GM21717 (cell line): ENCODE measurements around the gene EML3.
"Not testable (repeated sequence)": the region's sequence is repeated elsewhere in the genome, so short reads cannot be mapped to it uniquely, and the experiment has no call there.

Experiments used
- ATAC-seq: cut with Tn5 transposase; IDR thresholded peaks from one replicate; pipeline ENCODE4 v1.9.1; 2021; ENCODE audit warnings: mild to moderate bottlenecking, moderate library complexity; ENCODE audit not compliant: unreplicated experiment

Gene EML3

DNA sequence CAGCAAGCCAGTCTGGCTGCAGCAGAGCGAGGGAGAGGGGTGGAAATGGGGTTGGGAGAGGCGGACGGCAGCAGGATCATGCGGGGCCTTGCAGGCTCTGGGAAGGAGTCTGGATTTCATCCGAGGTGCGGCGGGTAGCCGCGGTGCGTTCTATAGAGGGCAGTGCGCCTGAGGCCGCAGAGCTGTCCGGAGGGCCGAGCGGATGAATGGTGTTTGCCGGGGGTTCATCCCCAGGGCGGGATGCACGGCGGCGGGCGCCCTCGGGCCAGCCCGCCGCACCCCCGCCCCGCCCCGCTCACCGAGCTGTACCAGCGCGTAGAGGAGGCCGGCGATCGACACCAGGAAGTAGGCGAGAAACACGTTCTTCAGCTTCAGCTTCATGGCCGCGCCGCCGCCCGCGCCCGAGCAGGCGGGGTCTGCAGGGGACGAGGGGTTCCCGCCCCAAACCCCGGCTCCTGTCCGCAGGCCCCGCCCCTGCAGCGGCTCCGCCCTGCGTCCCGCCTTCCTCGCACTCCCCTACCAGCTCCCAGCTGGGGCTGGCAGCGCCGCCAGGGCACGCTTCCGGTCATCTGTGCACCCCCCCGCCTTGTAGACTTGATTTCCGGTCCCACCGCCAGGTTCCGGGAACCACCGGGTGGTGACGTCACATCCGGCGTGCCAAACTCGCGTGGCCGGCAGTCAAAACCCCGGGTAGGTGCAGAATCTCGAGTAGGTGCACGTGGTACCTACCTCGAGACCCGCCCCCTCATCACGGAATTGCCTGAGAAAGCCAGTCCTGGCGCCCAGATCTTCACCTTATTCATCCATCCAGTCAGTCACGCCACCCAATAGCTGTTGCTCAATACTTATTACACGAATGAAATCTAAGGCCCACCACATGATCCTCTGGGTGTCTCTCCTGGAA is 9.2 kb upstream of the EML3 start, which contains the start of gene B3GAT3:
Gene B3GAT3 (minus strand): TSS at position 420 of the 904 bp plus-strand sequence. CDS start 39 bp downstream, at position 381.
- ATAC-seq: peak; percentile 83

DNA sequence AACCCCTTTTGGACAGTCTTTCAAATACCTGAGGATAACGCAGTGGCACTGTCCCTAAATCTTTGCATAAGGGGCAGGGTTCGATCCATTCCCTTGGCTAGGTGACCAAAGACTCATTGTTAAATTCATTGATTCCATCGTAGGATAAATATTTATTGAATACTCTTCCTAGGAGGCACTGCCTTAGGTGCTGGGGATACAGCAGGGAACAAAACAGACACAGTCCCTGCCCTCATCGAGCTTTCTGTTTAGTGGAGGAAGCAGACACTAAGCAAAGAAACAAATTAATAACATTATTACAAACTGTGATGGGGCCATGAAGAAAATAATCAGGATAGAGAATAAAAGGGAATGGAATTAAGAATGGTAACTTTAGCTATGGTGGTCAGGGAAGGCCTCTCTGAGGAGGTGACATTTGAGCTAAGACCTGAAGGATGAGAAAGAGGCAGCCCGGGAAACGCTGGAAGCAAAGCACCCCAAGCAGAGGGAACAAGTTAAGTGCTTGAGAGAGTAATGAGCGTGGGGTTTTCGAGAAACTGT is 8.5 kb upstream of the EML3 start:
- no peak for ATAC-seq

DNA sequence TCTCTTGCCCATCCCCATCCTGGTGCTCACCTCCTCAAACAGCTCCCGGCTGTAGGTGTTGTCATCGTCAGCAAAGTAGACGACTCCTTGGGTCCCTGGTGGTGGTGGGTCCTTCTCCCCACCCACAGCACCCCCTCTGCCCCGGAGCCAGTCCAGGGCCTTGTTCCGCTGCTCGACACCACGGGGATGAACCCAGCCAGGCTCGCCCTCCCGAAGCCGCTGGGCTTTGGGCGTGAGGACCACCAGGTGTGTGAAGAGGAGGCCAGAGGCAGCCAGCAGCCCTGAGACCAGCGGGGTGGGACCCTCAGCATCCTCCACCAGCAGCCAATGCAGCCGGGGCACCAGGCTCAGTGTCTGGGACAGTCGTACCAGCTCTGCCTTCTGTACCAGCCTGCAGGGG is 4.4 kb upstream of the EML3 start:
- not testable (repeated sequence) for ATAC-seq

DNA sequence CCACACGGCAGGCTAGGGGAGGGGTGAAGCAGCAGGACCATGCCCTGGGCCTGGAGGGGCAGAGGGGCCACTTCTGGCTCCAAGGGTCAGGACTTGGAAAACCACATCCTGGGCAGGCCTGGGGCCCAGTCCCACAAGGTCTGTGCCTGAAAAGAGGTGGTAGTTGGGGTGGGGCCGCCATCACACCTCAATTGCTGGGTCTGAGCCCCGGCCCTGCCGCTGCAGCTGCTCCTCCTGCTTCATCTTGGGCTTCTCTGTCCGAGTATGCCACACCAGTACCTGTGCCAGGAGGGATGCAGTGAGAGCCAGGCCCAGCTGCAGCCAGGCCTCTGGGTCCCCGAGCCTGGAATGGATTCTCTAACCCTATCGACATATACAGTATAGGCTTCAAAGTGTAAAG is 2.9 kb upstream of the EML3 start:
- ATAC-seq: no peak

DNA sequence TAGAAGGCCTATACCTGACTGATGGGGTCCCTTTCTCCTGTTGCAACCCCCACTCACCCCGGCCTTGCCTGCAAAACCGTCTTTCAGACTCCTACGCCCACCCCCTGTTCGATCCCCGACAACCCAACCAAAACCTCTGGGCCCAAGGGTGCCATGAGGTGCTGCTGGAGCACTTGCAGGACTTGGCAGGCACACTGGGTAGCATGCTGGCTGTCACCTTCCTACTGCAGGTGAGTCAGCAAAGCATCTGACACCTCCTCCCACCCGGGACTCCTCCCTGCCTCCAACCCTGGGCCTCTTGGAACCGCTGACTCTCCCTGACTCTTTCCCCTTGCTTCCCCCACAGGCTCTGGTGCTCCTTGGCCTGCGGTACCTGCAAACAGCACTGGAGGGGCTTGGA is 1.7 kb upstream of the EML3 start:
- no peak for ATAC-seq

DNA sequence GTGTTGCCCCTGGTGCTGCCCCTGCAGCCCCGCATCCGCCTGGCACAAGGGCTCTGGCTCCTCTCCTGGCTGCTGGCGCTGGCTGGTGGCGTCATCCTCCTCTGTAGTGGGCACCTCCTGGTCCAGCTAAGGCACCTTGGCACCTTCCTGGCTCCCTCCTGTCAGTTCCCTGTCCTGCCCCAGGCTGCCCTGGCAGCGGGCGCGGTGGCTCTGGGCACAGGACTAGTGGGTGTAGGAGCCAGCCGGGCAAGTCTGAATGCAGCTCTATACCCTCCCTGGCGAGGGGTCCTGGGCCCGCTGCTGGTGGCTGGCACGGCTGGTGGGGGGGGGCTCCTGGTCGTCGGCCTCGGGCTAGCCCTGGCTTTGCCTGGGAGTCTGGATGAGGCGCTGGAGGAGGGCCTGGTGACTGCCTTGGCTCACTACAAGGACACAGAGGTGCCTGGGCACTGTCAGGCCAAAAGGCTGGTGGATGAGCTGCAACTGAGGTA is 760 bp upstream of the EML3 start:
- ATAC-seq: no peak

DNA sequence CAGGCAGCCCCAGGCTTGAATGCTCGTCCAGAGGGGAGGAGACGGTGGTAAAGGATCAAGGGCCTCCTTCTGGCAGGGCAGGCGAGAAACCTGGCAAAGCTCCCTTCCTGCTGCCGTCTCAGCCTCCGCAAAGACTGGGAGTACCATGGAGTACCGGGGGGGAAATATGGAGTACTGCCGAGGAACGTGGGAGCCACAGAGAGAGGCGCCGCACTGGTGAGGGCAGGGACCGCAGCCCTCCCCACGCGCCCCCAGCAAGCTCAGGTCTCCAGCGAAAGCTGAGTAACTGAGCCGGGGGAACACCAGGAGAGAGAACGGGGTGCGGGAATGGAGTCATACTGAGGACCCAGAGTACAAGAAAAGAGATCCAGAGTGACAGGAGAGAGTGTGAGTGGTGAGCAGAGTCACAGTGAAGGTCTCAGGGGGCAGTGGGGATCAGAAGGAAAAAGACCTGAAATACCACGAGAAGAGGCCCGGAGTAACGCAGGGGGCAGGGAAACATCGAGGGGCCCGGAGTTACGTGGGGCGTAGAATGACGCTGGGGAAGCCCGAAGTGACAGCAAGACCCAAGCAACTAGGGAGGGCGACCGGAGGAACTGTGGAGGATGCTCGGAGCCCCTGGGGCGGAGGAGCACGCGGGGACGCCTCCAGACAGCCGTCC is 740 bp downstream of the EML3 start:
- peak; percentile 13 for ATAC-seq

DNA sequence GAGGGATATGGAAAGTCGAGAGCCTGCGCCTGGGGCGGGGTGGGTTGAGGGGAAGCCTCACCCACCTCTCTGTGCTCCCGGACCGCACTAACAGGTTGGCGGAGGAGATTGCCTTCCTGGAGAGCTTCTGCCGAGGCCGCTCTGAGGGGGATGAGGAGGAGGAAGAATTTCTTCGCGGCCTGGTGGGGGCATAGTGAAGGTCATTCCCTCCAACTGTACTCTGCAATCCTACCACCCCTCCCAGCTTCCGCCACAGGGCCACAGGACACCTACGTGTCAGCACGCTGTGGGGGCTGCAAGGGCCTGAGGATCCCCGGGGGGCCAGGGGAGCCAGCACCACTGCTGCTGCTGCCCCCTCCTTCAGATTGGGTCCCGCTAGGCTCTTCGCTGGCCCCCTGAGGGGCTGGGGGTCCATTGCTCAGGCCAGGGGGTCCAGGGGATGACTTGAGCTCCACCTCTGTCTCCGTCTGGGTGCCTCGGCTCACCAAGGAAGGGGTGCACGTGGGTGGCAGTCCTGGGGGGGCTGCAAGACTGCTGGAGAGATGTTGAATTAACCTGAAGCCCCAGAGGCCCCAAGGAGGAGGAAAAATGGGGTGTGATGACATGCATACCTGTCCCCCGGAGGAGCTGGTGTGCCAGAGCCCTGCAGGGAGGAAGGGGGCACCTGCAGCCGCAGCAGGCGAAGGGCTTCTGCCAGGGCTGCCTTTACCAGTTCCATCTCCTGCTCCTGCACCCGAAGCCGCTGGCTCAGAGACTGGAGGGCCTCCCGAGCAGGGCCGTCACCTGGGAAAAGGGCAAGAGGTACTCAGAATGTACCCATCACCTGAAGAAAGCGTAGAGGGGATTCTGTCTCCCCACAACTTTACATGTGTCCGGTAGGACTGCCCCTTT is 1.5 kb downstream of the EML3 start:
- ATAC-seq: no peak

DNA sequence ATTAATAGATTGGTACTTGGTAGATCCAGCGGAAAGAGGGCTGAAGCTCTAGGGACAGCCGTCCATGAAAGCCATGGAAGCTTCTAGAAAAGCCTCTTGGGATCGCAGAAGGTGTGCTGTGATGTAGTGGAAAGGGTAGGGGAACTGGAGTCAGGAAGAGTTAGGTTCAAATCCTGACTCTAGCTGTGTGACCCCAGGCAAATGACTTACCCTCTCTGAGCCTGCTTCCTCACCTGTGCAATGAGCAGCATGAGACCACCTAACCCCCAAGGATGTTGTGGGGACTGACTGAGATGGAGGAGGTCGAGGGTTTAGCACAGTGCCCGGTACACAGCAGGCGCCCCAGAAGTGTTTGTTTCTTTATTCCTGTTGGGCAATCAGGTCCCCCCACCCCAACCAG is 2.2 kb downstream of the EML3 start:
- ATAC-seq: no peak

DNA sequence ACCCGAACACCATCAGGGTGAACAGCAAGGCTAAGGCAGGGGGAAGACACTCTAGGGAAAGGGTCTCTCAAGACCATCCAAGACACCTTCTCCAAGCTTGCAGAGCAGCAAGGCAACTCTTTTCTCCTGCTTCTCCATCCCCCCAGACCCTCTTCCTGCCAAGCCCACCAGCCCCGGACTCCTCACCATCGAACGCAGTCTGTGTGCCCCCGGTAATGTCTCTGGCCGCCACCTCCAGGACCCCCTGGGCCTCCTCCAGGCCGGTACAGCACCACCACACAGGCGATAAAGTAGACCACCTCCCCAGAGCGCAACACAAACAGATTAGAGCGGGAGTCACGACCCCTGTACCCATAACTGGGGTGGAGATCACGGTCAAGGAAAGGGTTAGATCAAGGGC is 3.8 kb downstream of the EML3 start:
- no peak for ATAC-seq

DNA sequence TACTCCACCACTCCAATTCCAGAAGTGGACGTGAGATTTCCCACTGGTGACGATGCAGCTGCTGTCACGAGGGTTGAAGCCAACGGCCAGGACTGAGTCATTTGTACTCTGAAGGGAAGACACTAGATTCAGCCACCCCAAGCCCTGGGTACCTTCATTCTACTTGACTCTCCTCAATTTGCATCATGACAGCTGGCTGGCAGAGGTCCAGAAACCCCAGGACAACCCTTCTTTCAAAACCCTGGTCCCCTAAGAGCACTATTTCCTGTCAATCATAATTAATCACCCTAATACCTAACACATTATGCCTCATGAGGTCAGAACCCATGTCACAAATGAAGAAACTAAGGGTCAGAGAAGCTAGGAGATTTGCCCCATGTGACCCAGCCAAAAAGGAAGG is 4.9 kb downstream of the EML3 start:
- no peak for ATAC-seq

DNA sequence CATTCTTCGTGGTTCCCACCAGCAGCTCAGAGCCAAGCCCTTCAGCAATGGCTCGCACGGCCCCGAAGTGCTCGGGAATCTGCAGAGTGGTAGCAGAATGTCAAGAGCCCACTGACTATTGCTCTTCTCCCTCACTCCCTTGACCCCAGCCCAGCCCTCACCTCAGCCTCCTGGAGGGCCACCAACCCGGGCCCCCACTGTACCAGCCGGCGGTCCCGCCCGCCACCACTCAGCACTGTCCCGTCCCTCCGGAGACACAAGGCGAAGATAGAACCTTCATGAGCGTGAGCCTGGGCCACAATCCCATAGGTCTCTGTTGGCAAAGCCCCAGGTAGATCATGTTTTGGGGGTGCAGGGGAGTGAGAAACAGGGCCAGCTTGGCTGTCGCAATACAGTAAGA is 6.7 kb downstream of the EML3 start:
- ATAC-seq: no peak

DNA sequence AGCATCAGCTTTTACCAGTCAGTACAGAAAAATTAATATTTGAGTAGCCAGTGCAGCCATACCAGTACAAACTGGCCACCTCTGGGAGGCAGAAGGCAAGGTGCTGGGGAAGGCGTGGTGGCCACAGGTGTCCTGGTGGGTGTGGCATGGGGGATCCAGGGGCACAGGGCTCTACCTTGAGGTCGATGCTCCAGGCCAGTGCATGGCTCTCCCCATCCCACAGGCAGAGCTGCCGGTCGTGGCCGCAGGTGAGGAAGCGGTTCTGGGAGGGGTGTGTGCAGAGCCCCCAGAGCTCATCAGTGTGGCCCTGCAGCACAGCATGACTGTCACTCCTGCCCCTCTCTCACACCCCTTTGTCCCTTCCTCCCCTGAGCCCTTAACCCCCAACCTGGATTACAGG is 7.1 kb downstream of the EML3 start:
- no peak for ATAC-seq

DNA sequence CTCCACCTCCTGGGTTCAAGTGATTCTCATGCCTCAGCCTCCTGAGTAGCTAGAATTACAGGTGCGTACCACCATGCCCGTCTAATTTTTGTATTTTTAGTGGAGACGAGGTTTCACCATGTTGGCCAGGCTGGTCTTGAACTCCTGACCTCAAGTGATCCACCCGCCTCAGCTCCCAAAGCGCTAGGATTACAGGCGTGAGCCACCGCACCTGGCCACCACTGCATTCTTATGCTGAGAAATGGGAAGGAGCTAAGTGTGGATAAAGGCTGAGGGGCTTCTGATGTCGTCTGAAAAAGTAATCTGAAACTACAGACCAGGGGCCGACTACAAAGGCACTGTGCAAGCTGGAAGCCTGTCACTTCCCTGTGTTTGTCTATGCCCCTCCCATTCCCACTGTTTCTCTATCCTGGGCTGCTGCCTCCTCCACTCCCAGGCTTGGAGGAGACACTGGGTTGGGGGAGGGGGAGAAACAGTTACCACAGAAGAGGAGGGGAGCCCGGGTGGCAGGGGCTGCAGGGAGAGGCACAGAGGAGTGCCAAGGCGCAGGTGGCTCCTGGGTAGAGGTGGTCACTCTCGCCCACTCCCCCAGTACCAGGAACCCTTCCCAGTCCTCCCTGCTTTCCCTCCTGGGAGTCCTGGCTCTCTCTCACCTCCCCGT is 8.0 kb downstream of the EML3 start:
- no peak for ATAC-seq

DNA sequence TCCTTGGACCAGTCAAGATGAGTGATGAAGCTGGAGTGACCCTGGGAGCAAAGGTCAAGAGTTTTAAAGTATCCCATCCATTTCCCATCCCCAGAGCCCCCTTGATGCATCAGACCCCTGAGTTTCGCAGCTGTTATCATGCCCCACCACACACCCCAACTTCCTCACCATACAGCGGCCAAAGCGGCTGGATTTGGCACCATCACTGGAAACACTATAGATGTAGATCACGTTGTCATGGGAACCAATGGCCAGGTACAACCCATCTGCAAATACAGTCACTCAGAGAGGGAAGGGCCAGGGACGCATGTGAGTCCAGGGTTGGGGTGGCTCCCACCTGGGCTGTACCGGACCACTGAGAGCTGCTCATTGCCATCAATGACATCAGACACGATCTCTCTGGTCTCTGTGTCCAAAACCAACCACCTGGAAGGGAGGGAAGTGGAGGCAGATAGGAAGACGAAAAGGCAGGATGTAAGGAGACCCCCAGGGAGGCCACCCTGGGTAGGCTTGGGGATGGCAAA is 8.7 kb downstream of the EML3 start:
- no peak for ATAC-seq

DNA sequence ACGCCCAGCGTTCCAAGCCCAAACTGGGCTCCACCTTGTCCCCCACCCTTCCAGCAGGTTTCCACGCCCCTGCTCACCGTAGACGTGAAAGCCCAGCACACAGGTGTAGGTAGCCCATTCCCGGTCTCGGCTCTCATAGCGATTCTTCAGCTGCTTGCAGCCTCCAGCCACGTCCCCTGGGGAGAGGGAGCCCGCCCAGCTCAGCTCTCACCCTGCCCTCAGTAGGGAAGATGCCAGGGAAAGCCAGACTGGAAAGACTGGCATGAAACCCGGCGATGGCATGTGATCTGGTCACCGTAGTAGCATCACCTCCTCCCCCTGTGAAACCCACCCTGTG is 9.5 kb downstream of the EML3 start:
- ATAC-seq: no peak

DNA sequence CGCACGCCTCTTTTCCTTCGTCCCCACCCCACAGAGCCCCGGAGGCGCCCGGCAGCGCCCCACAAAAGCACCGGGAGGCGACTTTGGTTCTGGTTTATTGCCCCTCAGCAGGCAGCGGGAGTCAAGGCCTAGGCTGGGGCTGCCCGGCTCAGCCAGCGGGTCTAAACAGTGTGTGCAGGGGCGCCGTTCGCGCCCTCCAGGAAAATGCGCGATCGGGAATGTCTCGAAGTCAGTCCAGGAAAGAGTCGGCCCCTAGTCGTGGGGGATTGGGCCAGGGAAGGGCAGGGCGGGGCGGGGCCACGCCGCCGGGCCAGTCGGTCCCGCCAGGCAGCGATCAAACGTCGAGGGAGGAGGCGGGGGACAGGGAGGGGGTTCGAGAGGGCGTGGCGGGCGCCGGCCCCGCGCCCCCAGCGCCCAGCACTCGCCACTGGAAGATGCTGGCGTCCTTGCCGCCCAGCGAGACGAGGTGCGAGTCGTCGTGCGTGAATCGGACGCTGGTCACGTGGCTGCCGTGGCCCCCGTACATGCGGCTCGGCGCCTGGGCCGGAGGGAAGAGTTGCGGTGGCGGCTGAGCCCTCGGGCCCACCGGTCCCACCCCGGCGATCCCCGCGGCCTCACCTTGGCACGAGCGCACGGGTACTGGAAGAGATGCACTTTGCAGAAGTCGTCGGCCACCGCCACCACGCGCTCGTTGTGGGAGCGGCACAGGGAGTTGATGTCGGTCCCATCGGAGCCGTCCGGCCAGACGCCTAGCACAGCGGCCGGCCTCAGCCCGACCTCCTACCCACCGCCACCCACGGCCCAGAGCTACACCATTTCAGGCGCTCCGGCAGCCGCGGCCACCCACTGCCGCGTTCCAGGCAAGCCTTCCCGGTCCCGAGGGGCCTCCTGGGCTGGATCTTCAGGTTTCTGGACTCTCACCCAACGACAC is 10.2 kb downstream of the EML3 start:
- ATAC-seq: no peak

DNA sequence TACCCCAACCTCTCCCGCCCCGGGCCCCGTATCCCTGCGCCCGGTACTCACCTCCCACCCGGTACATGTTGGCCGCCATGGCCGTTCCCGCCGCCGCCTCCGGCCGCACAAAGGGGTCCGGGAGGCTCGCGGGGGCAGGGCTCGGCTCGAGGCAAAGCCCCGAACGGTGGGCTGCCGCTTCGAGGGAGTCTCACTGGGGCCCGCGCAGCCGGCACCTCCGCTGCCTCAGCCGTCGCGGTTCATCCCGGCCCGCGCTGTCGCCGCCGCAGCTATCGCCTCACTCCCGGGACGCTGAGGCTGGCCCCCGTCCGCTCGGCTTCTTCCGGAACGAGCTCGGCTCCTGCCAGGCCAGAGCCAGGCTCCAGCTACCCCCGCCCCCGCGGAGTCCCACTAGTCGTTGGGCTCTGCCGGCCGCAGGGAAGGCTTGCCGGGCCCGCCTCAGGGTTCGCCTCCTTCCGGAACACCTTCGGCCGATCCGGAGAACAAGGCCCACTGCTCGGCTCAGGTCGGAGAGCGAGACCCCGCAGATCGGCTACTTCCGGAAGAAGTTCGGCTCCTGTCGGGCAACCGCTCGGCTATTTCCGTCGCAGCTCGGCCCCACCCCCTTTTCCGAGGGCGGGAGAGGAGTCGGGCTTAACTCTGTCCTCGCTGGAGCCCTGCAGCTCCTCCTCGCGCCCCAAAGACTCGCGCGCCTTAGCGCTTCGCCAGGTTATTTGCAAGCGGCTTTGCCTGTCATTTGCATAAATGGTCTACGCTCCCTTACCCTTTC is 11.0 kb downstream of the EML3 start, which contains the start of gene MTA2:
Gene MTA2 (minus strand): TSS at position 494 of the 769 bp plus-strand sequence. CDS start 415 bp downstream, at position 79.
- peak; percentile 64 for ATAC-seq

DNA sequence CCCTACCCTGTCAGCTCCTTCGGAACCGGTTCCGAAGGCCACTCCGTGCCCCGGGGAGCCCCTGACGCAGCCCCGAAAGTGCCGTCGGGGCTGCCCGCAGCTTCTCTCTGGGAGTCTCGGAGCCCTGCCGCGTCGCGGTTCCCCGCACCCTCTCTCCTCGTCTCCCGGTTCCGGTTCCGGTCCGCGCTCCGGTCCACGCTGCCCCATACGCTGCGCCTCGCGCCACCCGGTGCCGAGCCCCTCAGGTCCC is 11.5 kb downstream of the EML3 start:
- peak; percentile 10 for ATAC-seq
